Stomach (tissue), 9 donors: ENCODE measurements around the gene TNFRSF1A. TPM values are rescaled to one million over a fixed set of nuclear protein-coding genes. Genes with fewer than 3 reads are reported as not detected.
"Not testable (repeated sequence)": the region's sequence is repeated elsewhere in the genome, so short reads cannot be mapped to it uniquely, and the experiment has no call there.

Experiments
- DNase-seq, 2 donors: peaks; one replicate each; pipeline versions ENCODE4 v3.0.0 to v3.0.0-alpha.2; 2013 to 2019
- H3K27ac ChIP-seq, 5 donors: fragments of 200-600 bp in 4 of 5; sonication (generic) in 4 of 5; one replicate each; pipeline ENCODE4 v1.5.1; 2013 to 2019; ENCODE audit warnings: mild to moderate bottlenecking in 1 of 5, moderate library complexity in 1 of 5
- H3K27me3 ChIP-seq, 3 donors: fragments of 200-600 bp; sonication (generic); one replicate each; pipeline ENCODE4 v1.5.1; 2017 to 2019; ENCODE audit warnings: mixed run types in 1 of 3
- H3K36me3 ChIP-seq, 4 donors: fragments of 200-600 bp; sonication (generic); 1 replicate in 3 of 4; 2 replicates in 1 of 4; pipeline ENCODE4 v1.5.1; 2016 to 2019
- H3K4me1 ChIP-seq, 4 donors: fragments of 200-600 bp; sonication (generic); one replicate each; pipeline ENCODE4 v1.5.1; 2016 to 2019
- H3K4me3 ChIP-seq, 4 donors: fragments of 200-600 bp; sonication (generic) in 3 of 4; one replicate each; pipeline ENCODE4 v1.5.1; 2016 to 2019; ENCODE audit warnings: mild to moderate bottlenecking in 1 of 4
- H3K9me3 ChIP-seq, 4 donors: fragments of 200-600 bp; sonication (generic); one replicate each; pipeline ENCODE4 v1.5.1; 2016 to 2019
- EP300 ChIP-seq: sonication (generic); formaldehyde crosslinking; IDR thresholded peaks from one replicate; pipeline ENCODE4 v1.6.1; 2017; ENCODE audit warnings: antibody characterized with exemption
- POLR2A ChIP-seq, 4 donors: fragments of 450-650 bp; IDR thresholded peaks; one replicate each; pipeline ENCODE4 v1.6.1; 2016; ENCODE audit warnings: antibody characterized with exemption in 4 of 4, control low read depth in 2 of 4, mild to moderate bottlenecking in 1 of 4, moderate library complexity in 1 of 4
- POLR2AphosphoS5 ChIP-seq, 3 donors: sonication (generic); formaldehyde crosslinking; IDR thresholded peaks; one replicate each; pipeline ENCODE4 v1.6.1; 2016; ENCODE audit warnings: antibody characterized with exemption in 3 of 3
- WGBS, 5 donors: extraction: QIAGEN DNeasy Blood & Tissue Kit in 3 of 5; methylation state at CpG; one replicate each; pipeline versions ENCODE4 v1.1.5 to v1.1.7; 2013 to 2018; 5-methylcytosine and 5-hydroxymethylcytosine counted together
- intact Hi-C: fragments of 100-400 bp; cut with DNase I; formaldehyde crosslinking; loops from one replicate; pipeline ENCODE4 v1.15.1; 2023; ENCODE audit warnings: low total_unique reads
- polyA plus RNA-seq, 3 donors: library from polyadenylated mRNA; stranded (reverse); fragments of 200-250 nt; gene quantifications; one replicate each; pipeline ENCODE4 v1.2.3, GENCODE V29; 2013
- total RNA-seq, 5 donors: library from RNA; depleted of rRNA; stranded (reverse); fragments of >200 nt; gene quantifications; one replicate each; pipeline versions ENCODE4 v1.1.0 to v1.2.3, GENCODE V29; 2014 to 2016
- TF ChIP-seq, protein P1 (sequence below), 7 experiments: fragments of 450-650 bp in 4 of 7; fragments of 200-600 bp in 3 of 7; sonication (generic) in 3 of 7; IDR thresholded peaks; one replicate each; pipeline ENCODE4 v1.5.1; 2016 to 2019; ENCODE audit warnings: antibody characterized with exemption in 7 of 7, control low read depth in 2 of 7, mild to moderate bottlenecking in 1 of 7
- donor health status: healthy with polysubstance abuse.
- donor health status: Bipolar disorder and iron deficiency.
- donor health status: healthy.

Gene TNFRSF1A
- total and polyA plus RNA-seq, 8 donors, result 35.2 to 432 (median 102) TPM

- no peaks in the 10 kb centered on the region for H3K27me3 ChIP-seq
- TF ChIP-seq POLR2AphosphoS5 (IDR thresholded peaks at IDR 0.05), result peak; percentile 61 to 78 (median 68)
- TF ChIP-seq, protein P1, sequence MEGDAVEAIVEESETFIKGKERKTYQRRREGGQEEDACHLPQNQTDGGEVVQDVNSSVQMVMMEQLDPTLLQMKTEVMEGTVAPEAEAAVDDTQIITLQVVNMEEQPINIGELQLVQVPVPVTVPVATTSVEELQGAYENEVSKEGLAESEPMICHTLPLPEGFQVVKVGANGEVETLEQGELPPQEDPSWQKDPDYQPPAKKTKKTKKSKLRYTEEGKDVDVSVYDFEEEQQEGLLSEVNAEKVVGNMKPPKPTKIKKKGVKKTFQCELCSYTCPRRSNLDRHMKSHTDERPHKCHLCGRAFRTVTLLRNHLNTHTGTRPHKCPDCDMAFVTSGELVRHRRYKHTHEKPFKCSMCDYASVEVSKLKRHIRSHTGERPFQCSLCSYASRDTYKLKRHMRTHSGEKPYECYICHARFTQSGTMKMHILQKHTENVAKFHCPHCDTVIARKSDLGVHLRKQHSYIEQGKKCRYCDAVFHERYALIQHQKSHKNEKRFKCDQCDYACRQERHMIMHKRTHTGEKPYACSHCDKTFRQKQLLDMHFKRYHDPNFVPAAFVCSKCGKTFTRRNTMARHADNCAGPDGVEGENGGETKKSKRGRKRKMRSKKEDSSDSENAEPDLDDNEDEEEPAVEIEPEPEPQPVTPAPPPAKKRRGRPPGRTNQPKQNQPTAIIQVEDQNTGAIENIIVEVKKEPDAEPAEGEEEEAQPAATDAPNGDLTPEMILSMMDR (IDR thresholded peaks at IDR 0.05), result no peak
- TF ChIP-seq EP300, result peak; percentile 67
- no peaks in the 10 kb centered on the region for H3K9me3 ChIP-seq
- H3K4me1 ChIP-seq, result peaks cover 55 to 73% (median 62%) of the 10 kb centered on the region in 4 donors
- peak; percentile 57 to 84 for DNase-seq
- no peak overlapping the region for H3K4me3 ChIP-seq
- 35 to 52% (median 46%) methylated on average over 10 of the region's 10 CpGs for WGBS, 5 donors
- H3K27ac ChIP-seq, result peak overlapping the region; percentile 74 to 95 (median 85)
- intact Hi-C loops, result no loop called here
- H3K36me3 ChIP-seq, result peaks cover 0 to 12% (median 5%) of the 10 kb centered on the region in 4 donors
Measured at GRCh38 chr12:6345319-6346091, 3.6 kb upstream of the TNFRSF1A start.

GRCh38 chr12:6344101-6344660 lies 2.3 kb upstream of the TNFRSF1A start:
- H3K9me3 ChIP-seq, DNase-seq, H3K4me3 ChIP-seq, H3K27me3 ChIP-seq, intact Hi-C loops: not testable (repeated sequence)
- Histone ChIP-seq H3K4me1 (peaks cover 62 to 76% (median 71%) of the 10 kb centered on the region in 4 donors), H3K36me3 (peaks cover 0 to 10% (median 5%) of the 10 kb centered on the region in 4 donors), H3K27ac (peak overlapping the region in 4 of 5 donors; percentile 95 to 99 (median 98))
- 88 to 96% (median 92%) methylated on average over 11 of the region's 11 CpGs for WGBS, 5 donors

GRCh38 chr12:6343518-6343917 lies 1.6 kb upstream of the TNFRSF1A start:
- TF ChIP-seq POLR2A (IDR thresholded peaks at IDR 0.05) (no peak), POLR2AphosphoS5 (IDR thresholded peaks at IDR 0.05) (no peak), EP300 (no peak)
- TF ChIP-seq, protein P1 (IDR thresholded peaks at IDR 0.05), result no peak
- H3K36me3 ChIP-seq, result peaks cover 0 to 6% (median 2%) of the 10 kb centered on the region in 4 donors
- H3K27ac ChIP-seq, result peak overlapping the region; percentile 33 to 99 (median 97)
- 50 to 57% (median 52%) methylated on average over 5 of the region's 5 CpGs for WGBS, 5 donors
- no peaks in the 10 kb centered on the region for H3K9me3 ChIP-seq
- peaks cover 66 to 82% (median 76%) of the 10 kb centered on the region in 4 donors for H3K4me1 ChIP-seq
- no peaks in the 10 kb centered on the region for H3K27me3 ChIP-seq
- H3K4me3 ChIP-seq, result no peak overlapping the region
- DNase-seq, result no peak
- intact Hi-C loops, result no loop called here

DNA sequence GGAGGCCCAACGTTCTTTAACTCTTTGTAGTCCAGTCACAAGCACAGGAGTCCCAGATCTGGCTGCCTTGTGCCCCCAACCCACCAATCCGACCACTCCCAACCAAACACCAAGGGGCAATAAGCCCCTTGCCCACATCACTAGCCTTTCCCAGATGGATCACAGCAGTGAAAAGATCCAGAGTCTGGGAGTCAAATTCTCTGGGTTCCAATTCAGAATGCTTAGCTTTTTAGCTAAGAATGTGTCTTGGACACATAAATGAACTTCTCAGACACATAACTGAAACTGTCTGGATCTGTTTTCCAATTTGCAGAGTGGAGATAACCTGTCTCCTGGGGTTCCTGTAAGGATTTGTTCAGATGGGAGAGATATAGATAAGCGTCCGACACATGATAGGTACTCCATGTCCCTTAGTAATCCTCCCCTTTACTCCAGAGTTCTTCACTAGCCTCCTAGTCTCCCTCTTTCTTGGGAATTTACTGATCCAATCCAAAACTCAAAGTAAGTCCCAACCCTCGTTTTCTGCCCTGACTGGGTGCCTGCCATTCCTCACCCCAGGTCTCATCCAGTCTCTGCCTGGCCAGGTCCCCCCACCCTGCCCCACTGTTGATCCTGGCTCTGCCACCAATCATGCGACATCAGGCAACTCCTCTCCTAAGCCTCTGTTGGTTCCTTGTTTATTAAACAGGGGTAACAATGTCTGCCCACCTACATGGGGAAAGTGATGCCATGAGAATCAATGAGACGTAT lies 439 bp upstream of the TNFRSF1A start:
- DNase-seq, result peak in 1 of 2 donors; percentile 12
- Histone ChIP-seq H3K9me3 (no peaks in the 10 kb centered on the region), H3K36me3 (no peaks in the 10 kb centered on the region), H3K27ac (peak overlapping the region; percentile 95 to 99 (median 97)), H3K4me3 (peak overlapping the region; percentile 75 to 92 (median 82)), H3K27me3 (no peaks in the 10 kb centered on the region), H3K4me1 (peaks cover 66 to 82% (median 76%) of the 10 kb centered on the region in 4 donors)
- intact Hi-C loops, result no loop called here
- WGBS, 5 donors, result 33 to 40% (median 35%) methylated on average over 7 of the region's 7 CpGs
- no peak for TF ChIP-seq POLR2AphosphoS5 (IDR thresholded peaks at IDR 0.05)
- TF ChIP-seq, protein P1 (IDR thresholded peaks at IDR 0.05), result no peak
- TF ChIP-seq EP300, result no peak
- TF ChIP-seq POLR2A (IDR thresholded peaks at IDR 0.05), result no peak
